HepG2 (cell line): ENCODE data around the gene WFDC12. TPM values are rescaled to one million over a fixed set of nuclear protein-coding genes. Genes with fewer than 3 reads are reported as not detected.

Source experiments
- ARNT ChIP-seq: fragments of 450-650 bp; IDR thresholded peaks from 2 replicates; pipeline ENCODE4 v1.6.1; 2017
- ETV5 ChIP-seq: IDR thresholded peaks from 2 replicates; pipeline ENCODE4 v1.6.1; 2018; ENCODE audit warnings: missing biosample characterization, missing genetic modification reagents, inconsistent platforms, borderline replicate concordance
- GRHL1 ChIP-seq: sonication (generic); formaldehyde crosslinking; conservative IDR thresholded peaks from 2 replicates; pipeline ENCODE4 v1.8.0; 2022; ENCODE audit warnings: missing genetic modification reagents
- KLF16 ChIP-seq, 2 experiments: sonication (generic) in 1 of 2; formaldehyde crosslinking in 1 of 2; IDR thresholded peaks; 2 replicates each; pipeline versions ENCODE4 v1.6.1 to v1.8.0; 2016 to 2023; ENCODE audit warnings: missing genetic modification reagents in 2 of 2, missing compliant biosample characterization in 1 of 2
- RCOR2 ChIP-seq: IDR thresholded peaks from 2 replicates; pipeline ENCODE4 v1.6.1; 2016; ENCODE audit warnings: missing biosample characterization, missing genetic modification reagents
- SKIL ChIP-seq: sonication (generic); formaldehyde crosslinking; IDR thresholded peaks from 2 replicates; pipeline ENCODE4 v1.8.0; 2022; ENCODE audit warnings: missing genetic modification reagents, mild to moderate bottlenecking, moderate library complexity, borderline replicate concordance
- TSC22D2 ChIP-seq: sonication (generic); formaldehyde crosslinking; IDR thresholded peaks from 2 replicates; pipeline ENCODE4 v1.5.1; 2020; ENCODE audit warnings: missing genetic modification reagents, mild to moderate bottlenecking, borderline replicate concordance
- ZBTB46 ChIP-seq: sonication (generic); formaldehyde crosslinking; IDR thresholded peaks from 2 replicates; pipeline ENCODE4 v1.4.0; 2020; ENCODE audit warnings: mild to moderate bottlenecking, missing genetic modification reagents, borderline replicate concordance
- ZFP36 ChIP-seq: fragments of 150-350 bp; IDR thresholded peaks from 2 replicates; pipeline ENCODE4 v1.6.1; 2018; ENCODE audit warnings: borderline replicate concordance, low read length, low read depth; ENCODE audit not compliant: partially characterized antibody
- ZHX2 ChIP-seq, 2 experiments: sonication (generic) in 1 of 2; formaldehyde crosslinking in 1 of 2; IDR thresholded peaks; 2 replicates each; pipeline versions ENCODE4 v1.6.1 to v1.9.0; 2014 to 2022; ENCODE audit warnings: antibody characterized with exemption in 1 of 2, borderline replicate concordance in 1 of 2, inconsistent platforms in 1 of 2, low read depth in 1 of 2, missing genetic modification reagents in 1 of 2
- ZNF335 ChIP-seq: sonication (generic); formaldehyde crosslinking; IDR thresholded peaks from 2 replicates; pipeline ENCODE4 v1.4.0; 2020; ENCODE audit warnings: missing genetic modification reagents
- ZNF720 ChIP-seq: sonication (generic); formaldehyde crosslinking; IDR thresholded peaks from 2 replicates; pipeline ENCODE4 v1.4.0; 2020; ENCODE audit warnings: missing genetic modification reagents
- ZUFSP ChIP-seq: sonication (generic); formaldehyde crosslinking; IDR thresholded peaks from 2 replicates; pipeline ENCODE4 v1.9.0; 2021; ENCODE audit warnings: missing genetic modification reagents, mild to moderate bottlenecking, borderline replicate concordance
- polyA plus RNA-seq, 8 experiments: library from polyadenylated mRNA; depleted of rRNA in 3 of 8; stranded (reverse) in 7 of 8; unstranded in 1 of 8; fragments of >200 nt; fragmentation: Illumina TruSeq in 4 of 8; extraction: Trizol in 4 of 8; gene quantifications; 2 replicates each; pipeline versions ENCODE4 v1.2.1 to v1.2.3, GENCODE V29; 2011 to 2016; ENCODE audit warnings: low read depth in 4 of 8, missing spikeins in 1 of 8, mixed read lengths in 1 of 8; ENCODE audit not compliant: insufficient read depth in 1 of 8
- total RNA-seq, 5 experiments: library from RNA; depleted of rRNA; stranded (reverse); fragments of >200 nt; fragmentation: Illumina TruSeq; extraction: Trizol; gene quantifications; 2 replicates each; pipeline ENCODE4 v1.2.3, GENCODE V29; 2016; ENCODE audit warnings: low read depth in 1 of 5
- TF ChIP-seq, protein P1 (sequence below): sonication (generic); formaldehyde crosslinking; IDR thresholded peaks from 2 replicates; pipeline ENCODE4 v1.5.0; 2020; ENCODE audit warnings: missing genetic modification reagents

The WFDC12 gene
- total and polyA plus RNA-seq, 2 of the 13 experiments (the other 11 are each of a cell fraction or from before 2014, with no cell fraction given) = not detected

GRCh38 chr20:45077559-45077958, 46.7 kb downstream of the WFDC12 start (continued):
- TF ChIP-seq GRHL1 (CRISPR knock-in tag) = no peak
- TF ChIP-seq ZNF720 (CRISPR knock-in tag) = no peak
- peak; percentile 91 for TF ChIP-seq RCOR2 (CRISPR knock-in tag)
- TF ChIP-seq ETV5 (CRISPR knock-in tag) = no peak
- TF ChIP-seq ZNF335 (CRISPR knock-in tag) = no peak
- 0 out of 2 replicates have a peak, but pooled peaks have one; percentile 42 for TF ChIP-seq SKIL
- TF ChIP-seq, protein P1, sequence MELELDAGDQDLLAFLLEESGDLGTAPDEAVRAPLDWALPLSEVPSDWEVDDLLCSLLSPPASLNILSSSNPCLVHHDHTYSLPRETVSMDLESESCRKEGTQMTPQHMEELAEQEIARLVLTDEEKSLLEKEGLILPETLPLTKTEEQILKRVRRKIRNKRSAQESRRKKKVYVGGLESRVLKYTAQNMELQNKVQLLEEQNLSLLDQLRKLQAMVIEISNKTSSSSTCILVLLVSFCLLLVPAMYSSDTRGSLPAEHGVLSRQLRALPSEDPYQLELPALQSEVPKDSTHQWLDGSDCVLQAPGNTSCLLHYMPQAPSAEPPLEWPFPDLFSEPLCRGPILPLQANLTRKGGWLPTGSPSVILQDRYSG (CRISPR knock-in tag) = no peak
- no peak for TF ChIP-seq ARNT
- TF ChIP-seq ZBTB46 = 0 out of 2 replicates have a peak, but pooled peaks have one; percentile 57
- TF ChIP-seq KLF16 (CRISPR knock-in tag; IDR thresholded peaks at IDR 0.05) = peak in 1 of 2 experiments; percentile 39; a peak in 1 of 4 replicates
- peak; percentile 26; the same call in 1 of the 2 replicates for TF ChIP-seq TSC22D2
- TF ChIP-seq ZUFSP (CRISPR knock-in tag) = no peak
- no peak for TF ChIP-seq ZFP36
- TF ChIP-seq ZHX2 (IDR thresholded peaks at IDR 0.05; ENCODE audit: low read depth) = no peak
- no peak for TF ChIP-seq ZHX2 (CRISPR knock-in tag; IDR thresholded peaks at IDR 0.05; ENCODE audit: borderline replicate concordance)
